Measurements from ENCODE around the gene POLR1E. TPM values are rescaled to one million over a fixed set of nuclear protein-coding genes. Genes with fewer than 3 reads are reported as not detected.

Gene POLR1E
- total and polyA plus RNA-seq, 5 donors from 2014 or later: 11.2 to 26.9 (median 13.9) TPM

DNA sequence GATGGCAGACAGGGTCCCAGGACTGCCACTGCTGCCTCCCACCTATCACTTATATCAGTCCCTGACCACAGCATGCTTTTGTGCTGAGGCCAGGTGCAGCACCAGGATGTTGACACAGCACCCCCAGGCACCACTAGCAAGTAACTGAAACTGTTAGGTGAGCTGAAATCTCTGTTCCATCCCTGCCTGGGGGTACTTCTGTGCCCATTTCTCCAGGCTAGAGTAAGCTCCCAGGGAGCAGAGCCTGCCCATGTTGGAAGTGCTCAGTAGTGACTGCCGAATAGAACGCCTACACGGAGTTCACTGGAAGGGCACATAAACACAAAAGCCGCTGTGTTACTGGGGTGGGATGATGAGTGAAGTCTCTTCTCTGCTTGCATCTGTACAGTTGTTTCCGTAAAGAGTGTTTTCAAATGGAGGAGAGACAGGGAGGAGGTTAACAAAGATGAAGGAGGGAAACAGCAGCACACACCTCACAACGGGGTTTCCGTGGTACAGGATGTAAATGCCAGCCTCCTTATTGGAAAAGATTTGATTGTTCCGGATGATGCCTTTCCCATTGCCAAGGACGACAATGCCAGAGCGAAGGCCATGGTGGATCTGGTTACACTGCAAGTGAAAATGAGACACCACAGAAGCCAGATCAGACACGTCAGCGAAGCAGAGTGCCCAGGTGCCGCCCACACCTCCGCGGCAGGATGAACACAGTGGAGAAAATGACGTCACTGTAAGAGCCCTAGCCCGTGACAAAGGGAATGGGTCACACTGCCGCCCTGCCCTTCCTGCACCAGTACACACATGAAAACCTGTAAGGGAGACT, 43.1 kb downstream of the POLR1E start:
- ATAC-seq (ENCODE audit: low read depth in 2 of 2): peak; percentile 80 to 83
- peak; percentile 57 to 80 (median 77) for DNase-seq

DNA sequence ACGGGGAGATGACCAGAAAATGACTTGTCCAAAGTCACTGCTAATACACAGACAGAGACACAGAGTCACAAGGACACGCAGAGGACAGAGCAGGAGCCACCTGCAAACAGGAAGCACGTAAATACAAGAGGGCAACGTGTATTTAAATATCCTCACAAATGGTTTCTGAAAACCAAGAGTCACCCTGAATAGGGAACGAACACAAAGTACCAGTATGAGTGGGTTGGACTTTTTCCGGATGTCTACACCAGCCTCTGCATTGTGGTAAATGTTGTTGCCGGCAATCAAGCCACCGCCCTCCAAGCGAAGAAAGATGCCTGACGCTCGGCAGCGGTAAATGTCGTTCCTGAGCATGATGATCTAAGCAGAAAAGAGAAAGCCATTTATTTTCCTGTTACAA, 46.0 kb downstream of the POLR1E start:
- ATAC-seq (ENCODE audit: low read depth in 2 of 2) (peak; percentile 29 to 66), DNase-seq (peak; percentile 18 to 51 (median 46))
- Histone ChIP-seq H3K9me3 (ENCODE audit: control insufficient read depth in 2 of 2, low read length in 2 of 2) (no peaks in the 10 kb centered on the region), H3K27ac (ENCODE audit: insufficient read depth, low read length, poor library complexity, severe bottlenecking) (peak overlapping the region; percentile 48), H3K4me1 (ENCODE audit: control insufficient read depth, insufficient read depth, low read length, poor library complexity, severe bottlenecking) (peaks cover 12% of the 10 kb centered on the region), H3K4me3 (ENCODE audit: low read depth, low read length) (no peak overlapping the region), H3K36me3 (ENCODE audit: control insufficient read depth, insufficient read depth, low read length) (no peaks in the 10 kb centered on the region), H3K27me3 (ENCODE audit: control insufficient read depth, insufficient read depth, low read length) (no peaks in the 10 kb centered on the region)
- Mint-ChIP-seq H3K4me1 (peaks cover 5 to 33% (median 18%) of the 10 kb centered on the region in 4 donors), H3K27me3 (no peaks in the 10 kb centered on the region), H3K27ac (peak overlapping the region; percentile 49 to 95 (median 91)), H3K36me3 (peaks cover 9% of the 10 kb centered on the region), H3K9me3 (no peaks in the 10 kb centered on the region), H3K4me3 (peak overlapping the region; percentile 71 to 93 (median 72))

More for the DNA sequence above, 43.1 kb downstream of the POLR1E start:
- peaks cover 5 to 33% (median 18%) of the 10 kb centered on the region in 4 donors for H3K4me1 Mint-ChIP-seq
- peak overlapping the region; percentile 85 for H3K4me3 ChIP-seq (ENCODE audit: low read depth, low read length)
- H3K9me3 ChIP-seq (ENCODE audit: control insufficient read depth in 2 of 2, low read length in 2 of 2): no peaks in the 10 kb centered on the region
- H3K27me3 Mint-ChIP-seq: no peaks in the 10 kb centered on the region
- peaks cover 0 to 1% (median 0%) of the 10 kb centered on the region in 7 donors for H3K9me3 Mint-ChIP-seq
- H3K36me3 Mint-ChIP-seq: peaks cover 15% of the 10 kb centered on the region
- H3K36me3 ChIP-seq (ENCODE audit: control insufficient read depth, insufficient read depth, low read length): no peaks in the 10 kb centered on the region
- H3K4me3 Mint-ChIP-seq: peak overlapping the region; percentile 80 to 92 (median 86)
- H3K4me1 ChIP-seq (ENCODE audit: control insufficient read depth, insufficient read depth, low read length, poor library complexity, severe bottlenecking): peaks cover 12% of the 10 kb centered on the region
- no peaks in the 10 kb centered on the region for H3K27me3 ChIP-seq (ENCODE audit: control insufficient read depth, insufficient read depth, low read length)
- H3K27ac Mint-ChIP-seq: peak overlapping the region; percentile 93 to 97 (median 96)
- H3K27ac ChIP-seq (ENCODE audit: insufficient read depth, low read length, poor library complexity, severe bottlenecking): peak overlapping the region; percentile 62

DNA sequence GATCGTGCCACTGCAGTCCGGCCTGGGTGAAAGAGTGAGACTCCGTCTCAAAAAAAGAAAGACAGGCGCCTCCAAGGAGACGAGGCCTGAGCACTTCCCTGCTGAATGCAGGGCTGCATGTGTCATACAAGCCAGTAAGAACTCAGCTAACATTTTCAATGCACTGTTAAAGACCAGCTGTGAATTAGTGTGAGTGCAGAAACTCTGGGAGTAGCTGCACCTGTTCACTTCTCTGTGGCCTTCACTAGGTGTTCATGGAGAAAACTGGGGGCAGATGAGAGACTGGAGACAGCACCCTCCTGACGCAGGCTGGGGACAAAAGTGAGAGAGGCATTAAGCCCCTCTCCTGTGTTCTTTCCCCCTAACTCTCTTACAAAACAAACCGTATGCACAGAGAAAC, 48.7 kb downstream of the POLR1E start:
- no peaks in the 10 kb centered on the region for H3K36me3 ChIP-seq (ENCODE audit: control insufficient read depth, insufficient read depth, low read length)
- Mint-ChIP-seq H3K27ac (no peak overlapping the region), H3K36me3 (peaks cover 13% of the 10 kb centered on the region), H3K4me3 (no peak overlapping the region), H3K27me3 (no peaks in the 10 kb centered on the region), H3K4me1 (peaks cover 0 to 19% (median 9%) of the 10 kb centered on the region in 4 donors), H3K9me3 (no peaks in the 10 kb centered on the region)
- ATAC-seq (ENCODE audit: low read depth in 2 of 2) (no peak), DNase-seq (no peak)
- H3K4me3 ChIP-seq (ENCODE audit: low read depth, low read length): no peak overlapping the region
- no peak overlapping the region for H3K27ac ChIP-seq (ENCODE audit: insufficient read depth, low read length, poor library complexity, severe bottlenecking)
- peaks cover 2% of the 10 kb centered on the region for H3K4me1 ChIP-seq (ENCODE audit: control insufficient read depth, insufficient read depth, low read length, poor library complexity, severe bottlenecking)
- no peaks in the 10 kb centered on the region for H3K9me3 ChIP-seq (ENCODE audit: control insufficient read depth in 2 of 2, low read length in 2 of 2)
- no peaks in the 10 kb centered on the region for H3K27me3 ChIP-seq (ENCODE audit: control insufficient read depth, insufficient read depth, low read length)

DNA sequence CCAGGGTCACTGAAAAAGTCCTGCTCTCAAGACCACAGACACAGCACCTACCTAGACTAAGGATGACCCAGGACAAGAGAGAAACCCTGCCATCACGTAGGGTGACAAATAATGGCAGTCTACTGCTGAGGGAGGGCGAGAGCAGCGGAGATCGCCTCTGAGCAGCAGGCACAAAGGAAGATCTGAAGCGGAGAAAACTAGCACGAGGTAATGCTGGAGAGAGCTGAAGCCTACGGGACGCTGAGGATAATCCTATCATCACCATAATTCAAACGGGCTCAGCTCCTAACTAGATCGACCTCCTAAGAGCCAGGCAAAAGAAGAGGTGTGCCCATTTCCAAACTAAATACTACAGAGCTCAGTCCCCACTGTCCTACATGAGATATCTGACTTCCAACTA, 49.2 kb downstream of the POLR1E start:
- ATAC-seq (ENCODE audit: low read depth in 2 of 2): no peak
- Mint-ChIP-seq H3K27ac (no peak overlapping the region), H3K9me3 (no peaks in the 10 kb centered on the region), H3K36me3 (peaks cover 13% of the 10 kb centered on the region), H3K4me1 (peaks cover 0 to 15% (median 9%) of the 10 kb centered on the region in 4 donors), H3K27me3 (no peaks in the 10 kb centered on the region), H3K4me3 (no peak overlapping the region)
- Histone ChIP-seq H3K36me3 (ENCODE audit: control insufficient read depth, insufficient read depth, low read length) (no peaks in the 10 kb centered on the region), H3K4me1 (ENCODE audit: control insufficient read depth, insufficient read depth, low read length, poor library complexity, severe bottlenecking) (no peaks in the 10 kb centered on the region), H3K27me3 (ENCODE audit: control insufficient read depth, insufficient read depth, low read length) (no peaks in the 10 kb centered on the region), H3K4me3 (ENCODE audit: low read depth, low read length) (no peak overlapping the region), H3K9me3 (ENCODE audit: control insufficient read depth in 2 of 2, low read length in 2 of 2) (no peaks in the 10 kb centered on the region), H3K27ac (ENCODE audit: insufficient read depth, low read length, poor library complexity, severe bottlenecking) (no peak overlapping the region)
- no peak for DNase-seq

DNA sequence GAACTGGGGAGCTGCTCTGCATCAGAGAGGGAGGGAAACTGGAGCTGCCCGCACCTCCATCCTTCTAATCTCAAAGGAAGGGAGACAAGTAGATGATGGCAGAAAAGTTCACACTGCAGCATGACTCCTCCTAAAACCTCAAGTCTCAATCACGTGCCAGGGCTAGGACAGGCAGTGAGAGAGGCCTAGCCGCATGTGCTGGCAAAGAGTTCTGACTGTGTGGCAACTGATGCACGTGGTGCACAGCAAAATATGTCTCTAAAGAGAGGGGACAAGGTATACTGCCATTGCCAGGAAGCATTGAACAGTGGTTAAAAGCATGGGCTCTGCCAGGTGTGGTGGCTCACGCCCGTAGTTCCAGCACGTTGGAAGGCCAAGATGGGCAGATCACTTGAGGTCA, 52.4 kb downstream of the POLR1E start:
- no peak for DNase-seq
- H3K27me3 Mint-ChIP-seq: no peaks in the 10 kb centered on the region

DNA sequence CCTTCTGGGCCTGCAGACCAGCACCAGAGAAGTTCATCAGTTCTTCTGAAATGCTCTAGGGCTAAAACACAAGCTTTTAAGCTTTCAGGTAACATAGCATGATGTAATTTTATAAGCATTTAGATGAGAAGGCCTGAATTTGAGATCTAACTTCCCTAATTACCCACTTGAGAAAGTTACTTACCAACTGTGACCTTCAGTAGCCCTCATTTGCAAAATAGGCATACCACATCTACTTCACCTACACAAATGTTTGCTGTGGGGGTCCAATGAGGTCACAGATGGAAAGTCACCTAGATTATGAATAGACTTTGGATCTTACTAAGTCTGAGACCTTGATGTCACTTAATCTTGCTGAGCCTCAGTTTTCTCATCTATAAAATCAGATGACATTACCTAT, 53.9 kb downstream of the POLR1E start:
- Histone ChIP-seq H3K9me3 (ENCODE audit: control insufficient read depth in 2 of 2, low read length in 2 of 2) (no peaks in the 10 kb centered on the region), H3K36me3 (ENCODE audit: control insufficient read depth, insufficient read depth, low read length) (no peaks in the 10 kb centered on the region), H3K4me1 (ENCODE audit: control insufficient read depth, insufficient read depth, low read length, poor library complexity, severe bottlenecking) (no peaks in the 10 kb centered on the region), H3K4me3 (ENCODE audit: low read depth, low read length) (no peak overlapping the region), H3K27me3 (ENCODE audit: control insufficient read depth, insufficient read depth, low read length) (no peaks in the 10 kb centered on the region), H3K27ac (ENCODE audit: insufficient read depth, low read length, poor library complexity, severe bottlenecking) (no peak overlapping the region)
- H3K4me3 Mint-ChIP-seq: no peak overlapping the region
- H3K27ac Mint-ChIP-seq: peak overlapping the region in 1 of 3 donors; percentile 27
- ATAC-seq (ENCODE audit: low read depth in 2 of 2) (no peak), DNase-seq (no peak)
- no peaks in the 10 kb centered on the region for H3K9me3 Mint-ChIP-seq
- peaks cover 13% of the 10 kb centered on the region for H3K36me3 Mint-ChIP-seq
- no peaks in the 10 kb centered on the region for H3K27me3 Mint-ChIP-seq
- H3K4me1 Mint-ChIP-seq: no peaks in the 10 kb centered on the region

More for the DNA sequence above, 52.4 kb downstream of the POLR1E start:
- Histone ChIP-seq H3K27ac (ENCODE audit: insufficient read depth, low read length, poor library complexity, severe bottlenecking) (no peak overlapping the region), H3K4me1 (ENCODE audit: control insufficient read depth, insufficient read depth, low read length, poor library complexity, severe bottlenecking) (no peaks in the 10 kb centered on the region), H3K9me3 (ENCODE audit: control insufficient read depth in 2 of 2, low read length in 2 of 2) (no peaks in the 10 kb centered on the region), H3K27me3 (ENCODE audit: control insufficient read depth, insufficient read depth, low read length) (no peaks in the 10 kb centered on the region), H3K36me3 (ENCODE audit: control insufficient read depth, insufficient read depth, low read length) (no peaks in the 10 kb centered on the region), H3K4me3 (ENCODE audit: low read depth, low read length) (no peak overlapping the region)
- Mint-ChIP-seq H3K27ac (no peak overlapping the region), H3K9me3 (no peaks in the 10 kb centered on the region), H3K4me3 (peak overlapping the region in 1 of 4 donors; percentile 52), H3K36me3 (peaks cover 13% of the 10 kb centered on the region), H3K4me1 (no peaks in the 10 kb centered on the region)
- ATAC-seq (ENCODE audit: low read depth in 2 of 2): no peak

DNA sequence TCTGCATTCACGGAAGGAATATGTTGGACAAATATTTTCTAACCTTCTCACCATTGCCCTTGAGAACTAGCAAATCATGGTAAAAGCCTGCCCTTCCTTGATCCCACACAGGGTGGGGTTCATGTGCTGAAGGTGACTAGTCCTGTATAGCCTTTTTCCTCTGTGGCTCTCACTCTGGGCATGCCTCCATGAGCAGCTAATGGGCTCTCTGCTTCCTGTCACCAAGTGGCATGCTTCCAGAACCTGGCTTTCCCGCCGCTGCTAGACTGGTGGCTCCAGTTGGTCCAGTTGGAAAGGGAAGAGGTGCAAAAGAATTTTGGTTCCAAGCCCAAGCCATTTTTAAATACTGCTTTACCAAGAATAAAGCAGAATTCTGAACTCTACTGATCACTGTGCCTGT, 54.9 kb downstream of the POLR1E start:
- no peak overlapping the region for H3K27ac ChIP-seq (ENCODE audit: insufficient read depth, low read length, poor library complexity, severe bottlenecking)
- DNase-seq (no peak), ATAC-seq (ENCODE audit: low read depth in 2 of 2) (no peak)
- H3K4me1 Mint-ChIP-seq: no peaks in the 10 kb centered on the region
- peaks cover 13% of the 10 kb centered on the region for H3K36me3 Mint-ChIP-seq
- H3K27ac Mint-ChIP-seq: no peak overlapping the region
- H3K27me3 ChIP-seq (ENCODE audit: control insufficient read depth, insufficient read depth, low read length): no peaks in the 10 kb centered on the region
- no peaks in the 10 kb centered on the region for H3K36me3 ChIP-seq (ENCODE audit: control insufficient read depth, insufficient read depth, low read length)
- H3K4me1 ChIP-seq (ENCODE audit: control insufficient read depth, insufficient read depth, low read length, poor library complexity, severe bottlenecking): no peaks in the 10 kb centered on the region
- no peaks in the 10 kb centered on the region for H3K27me3 Mint-ChIP-seq
- H3K9me3 ChIP-seq (ENCODE audit: control insufficient read depth in 2 of 2, low read length in 2 of 2): no peaks in the 10 kb centered on the region
- H3K4me3 ChIP-seq (ENCODE audit: low read depth, low read length): no peak overlapping the region
- H3K4me3 Mint-ChIP-seq: no peak overlapping the region
- no peaks in the 10 kb centered on the region for H3K9me3 Mint-ChIP-seq

DNA sequence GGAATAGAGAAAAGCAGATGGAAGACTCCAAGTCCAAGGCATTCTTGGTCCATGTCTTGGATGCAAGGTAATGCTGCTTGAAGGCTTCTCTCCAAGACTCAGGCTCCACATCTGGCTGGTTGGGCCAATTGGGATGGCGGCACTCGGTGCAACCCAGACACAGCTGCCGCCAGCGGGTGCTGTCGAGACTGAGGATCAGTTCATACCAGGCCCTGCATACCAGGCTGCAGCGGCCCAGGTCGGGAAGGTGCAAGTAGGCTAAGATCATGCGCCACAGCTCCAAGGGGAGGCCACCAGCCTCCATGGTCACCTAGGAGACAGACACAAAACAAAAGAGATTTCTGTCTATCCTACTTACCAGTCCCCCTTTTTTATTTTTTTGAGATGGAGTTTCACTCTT, 55.7 kb downstream of the POLR1E start:
- H3K27me3 ChIP-seq (ENCODE audit: control insufficient read depth, insufficient read depth, low read length): no peaks in the 10 kb centered on the region
- Mint-ChIP-seq H3K4me1 (no peaks in the 10 kb centered on the region), H3K27ac (no peak overlapping the region), H3K4me3 (no peak overlapping the region), H3K27me3 (peaks cover 4% of the 10 kb centered on the region), H3K9me3 (no peaks in the 10 kb centered on the region), H3K36me3 (peaks cover 9% of the 10 kb centered on the region)
- DNase-seq (no peak), ATAC-seq (ENCODE audit: low read depth in 2 of 2) (no peak)
- no peaks in the 10 kb centered on the region for H3K4me1 ChIP-seq (ENCODE audit: control insufficient read depth, insufficient read depth, low read length, poor library complexity, severe bottlenecking)
- no peak overlapping the region for H3K27ac ChIP-seq (ENCODE audit: insufficient read depth, low read length, poor library complexity, severe bottlenecking)
- H3K4me3 ChIP-seq (ENCODE audit: low read depth, low read length): no peak overlapping the region
- H3K9me3 ChIP-seq (ENCODE audit: control insufficient read depth in 2 of 2, low read length in 2 of 2): no peaks in the 10 kb centered on the region
- no peaks in the 10 kb centered on the region for H3K36me3 ChIP-seq (ENCODE audit: control insufficient read depth, insufficient read depth, low read length)
